ENCODE results near the gene RPA3.
"Not testable (repeated sequence)": the region's sequence is repeated elsewhere in the genome, so short reads cannot be mapped to it uniquely, and the experiment has no call there.

Gene RPA3

DNA sequence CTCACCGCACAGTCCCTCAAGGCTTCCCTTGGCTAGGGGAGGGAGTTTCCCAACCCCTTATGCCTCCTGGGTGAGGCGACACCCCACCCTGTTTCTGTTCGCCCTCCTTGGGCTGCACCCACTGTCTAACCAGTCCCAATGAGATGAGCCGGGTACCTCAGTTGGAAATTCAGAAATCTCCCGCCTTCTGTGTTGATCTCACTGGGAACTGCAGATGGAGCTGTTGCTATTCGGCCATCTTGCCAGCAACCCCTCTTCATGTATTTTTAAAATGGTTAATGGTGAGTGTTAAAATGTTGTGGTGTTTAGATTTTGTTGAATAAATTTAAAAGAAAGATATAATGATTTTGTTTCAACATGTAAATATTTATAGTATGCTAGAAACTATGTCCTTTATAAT lies 55.9 kb downstream of the RPA3 start:
- Histone ChIP-seq H3K4me3 (no peak overlapping the region), H3K4me2 (no peak overlapping the region), H3K9me3 (replicated peaks in 1 of 11) (peaks cover 19 to 36% (median 26%) of the 10 kb centered on the region in 11 experiments; a peak in 21 of 22 replicates)

DNA sequence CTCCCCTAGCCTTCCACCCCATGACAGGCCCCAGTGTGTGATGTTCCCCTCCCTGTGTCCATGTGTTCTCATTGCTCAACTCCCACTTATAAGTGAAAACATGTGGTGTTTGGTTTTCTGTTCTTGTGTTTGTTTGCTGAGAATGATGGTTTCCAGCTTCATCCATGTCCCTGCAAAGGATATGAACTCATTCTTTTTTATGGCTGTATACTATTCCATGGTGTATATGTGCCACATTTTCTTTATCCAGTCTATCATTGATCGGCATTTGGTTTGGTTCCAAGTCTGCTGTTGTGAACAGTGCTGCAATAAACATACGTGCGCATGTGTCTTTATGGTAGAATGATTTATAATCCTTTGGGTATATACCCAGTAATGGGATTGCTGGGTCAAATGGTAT lies 61.9 kb downstream of the RPA3 start:
- H3K4me1 ChIP-seq, H3K9ac ChIP-seq, H3K27me3 ChIP-seq, H3K27ac ChIP-seq, H3K4me3 ChIP-seq, H3K4me2 ChIP-seq, H4K20me1 ChIP-seq, H3K36me3 ChIP-seq: not testable (repeated sequence)
- peaks cover 25 to 51% (median 39%) of the 10 kb centered on the region in 11 experiments; a peak in 21 of 22 replicates for H3K9me3 ChIP-seq (replicated peaks in 1 of 11)

More for the DNA sequence above, 55.9 kb downstream of the RPA3 start:
- TF ChIP-seq Cebpa-rat (IDR thresholded peaks at IDR 0.05): no peak
- H3K36me3 ChIP-seq: no peaks in the 10 kb centered on the region
- no peak overlapping the region for H3K9ac ChIP-seq
- H4K20me1 ChIP-seq: no peaks in the 10 kb centered on the region
- no peak overlapping the region for H3K27ac ChIP-seq
- H3K4me1 ChIP-seq: no peaks in the 10 kb centered on the region
- H3K27me3 ChIP-seq: no peaks in the 10 kb centered on the region

DNA sequence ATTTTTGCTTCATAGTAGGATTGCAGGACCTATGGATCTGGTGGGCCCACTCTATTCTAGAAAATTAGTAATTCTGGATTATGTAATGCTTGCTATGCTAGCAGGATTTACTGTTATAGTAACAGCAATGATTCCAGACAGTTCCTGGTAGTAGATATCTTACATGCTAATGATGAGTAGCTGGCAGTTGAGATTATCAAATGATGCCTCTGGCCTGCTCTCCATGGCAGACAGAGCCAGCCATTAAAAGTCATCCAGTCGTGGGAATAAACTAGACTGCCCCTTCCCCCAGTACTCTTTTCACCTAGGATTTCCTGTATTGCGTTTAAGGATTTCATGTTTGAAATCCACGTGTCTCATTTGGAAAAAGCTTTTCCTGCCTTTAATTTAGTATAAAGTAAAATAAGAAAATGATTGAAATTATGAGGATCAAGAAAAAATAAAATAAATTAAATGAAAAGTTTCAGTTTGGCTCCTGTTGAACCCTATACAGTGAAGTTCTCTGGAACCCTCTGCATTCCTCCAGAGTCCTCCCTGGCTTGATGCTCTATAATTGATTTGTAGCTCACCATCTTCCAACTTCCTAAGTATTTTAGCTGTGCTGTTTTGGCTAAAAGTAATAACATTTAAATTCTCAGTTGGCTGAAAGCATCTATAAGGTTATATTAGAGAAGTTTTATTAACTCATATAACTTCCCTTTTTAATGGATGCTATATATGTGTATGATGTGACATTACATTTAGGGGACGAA lies 63.3 kb downstream of the RPA3 start:
- Histone ChIP-seq H3K4me1 (no peaks in the 10 kb centered on the region), H3K27me3 (no peaks in the 10 kb centered on the region), H3K27ac (no peak overlapping the region), H3K9ac (no peak overlapping the region), H4K20me1 (peaks cover 0 to 4% (median 0%) of the 10 kb centered on the region in 11 experiments; a peak in 1 of 22 replicates), H3K4me3 (no peak overlapping the region), H3K36me3 (no peaks in the 10 kb centered on the region; a peak in 1 of 22 replicates), H3K9me3 (replicated peaks in 1 of 11) (peaks cover 20 to 41% (median 35%) of the 10 kb centered on the region in 11 experiments; a peak in 21 of 22 replicates), H3K4me2 (no peak overlapping the region)
- no peak for TF ChIP-seq Cebpa-rat (IDR thresholded peaks at IDR 0.05)

DNA sequence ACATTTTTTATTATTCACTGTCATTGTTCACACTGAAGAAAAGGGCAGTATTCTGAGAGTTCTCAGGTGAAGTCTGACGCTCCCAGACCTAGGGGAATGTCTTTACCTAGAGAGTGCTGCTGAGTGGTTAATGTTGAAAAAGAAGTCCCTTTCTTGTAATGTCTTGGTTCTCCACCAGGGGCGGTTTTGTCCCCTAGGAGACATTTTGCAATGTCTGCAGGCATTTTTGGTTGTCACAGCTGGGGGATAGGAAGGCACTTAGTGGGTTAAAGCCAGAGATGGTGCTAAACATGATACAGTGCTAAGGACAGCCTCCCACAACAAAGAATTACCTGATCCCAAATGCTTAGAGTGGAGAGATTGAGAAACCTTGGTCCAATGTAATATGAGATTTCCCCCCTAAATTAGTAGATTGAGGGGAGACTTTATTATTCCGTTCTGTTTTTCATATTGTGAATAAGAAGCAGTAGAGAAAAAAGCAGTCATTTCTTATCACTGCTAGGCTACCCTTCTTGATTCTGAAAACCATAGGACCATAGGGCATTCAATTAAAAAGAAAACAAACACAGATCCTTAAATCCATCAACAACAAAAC lies 64.7 kb downstream of the RPA3 start:
- TF ChIP-seq Cebpa-rat (IDR thresholded peaks at IDR 0.05): no peak

DNA sequence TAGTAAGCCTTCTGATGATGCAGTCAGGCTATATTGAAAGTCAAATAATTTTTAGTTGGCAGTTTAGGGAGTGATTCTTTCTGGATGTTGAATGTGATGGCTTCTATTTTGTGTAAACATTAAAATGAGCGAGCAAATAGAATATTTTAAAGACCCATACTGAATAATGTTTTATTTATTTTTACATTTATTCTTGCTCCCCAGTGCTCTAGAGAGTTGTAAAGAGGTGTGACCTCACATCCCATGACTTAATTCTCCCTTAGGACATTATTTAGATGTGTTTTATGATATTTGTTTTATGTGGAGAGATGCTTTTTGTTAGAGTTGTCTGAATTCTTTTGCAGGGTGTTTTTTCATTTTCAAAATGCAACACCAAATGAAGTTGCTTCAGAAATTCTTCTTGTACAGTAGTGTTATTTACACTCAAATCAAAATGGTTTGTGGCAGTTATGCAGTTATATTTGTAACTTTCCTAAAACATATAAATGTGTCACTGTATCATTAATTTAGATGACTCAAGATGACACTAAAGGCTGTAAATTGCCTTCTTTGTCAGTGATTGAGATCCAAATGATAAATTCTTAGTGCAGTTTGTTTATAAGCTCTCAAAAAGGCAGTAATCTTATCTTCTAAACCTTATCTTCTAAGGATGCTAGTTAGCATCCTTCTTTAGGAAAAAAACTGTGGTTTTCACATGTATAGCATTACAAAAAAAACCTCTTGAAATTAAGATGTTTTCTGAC lies 65.4 kb downstream of the RPA3 start:
- no peaks in the 10 kb centered on the region for H3K27me3 ChIP-seq
- no peak overlapping the region for H3K4me2 ChIP-seq
- H3K27ac ChIP-seq: no peak overlapping the region
- no peak for TF ChIP-seq Cebpa-rat (IDR thresholded peaks at IDR 0.05)
- no peak overlapping the region for H3K9ac ChIP-seq
- H3K9me3 ChIP-seq (replicated peaks in 1 of 11): peaks cover 7 to 21% (median 18%) of the 10 kb centered on the region in 11 experiments; a peak in 18 of 22 replicates
- H3K4me1 ChIP-seq: no peaks in the 10 kb centered on the region
- no peak overlapping the region for H3K4me3 ChIP-seq
- H4K20me1 ChIP-seq: peaks cover 0 to 4% (median 0%) of the 10 kb centered on the region in 11 experiments; a peak in 1 of 22 replicates
- H3K36me3 ChIP-seq: no peaks in the 10 kb centered on the region; a peak in 1 of 22 replicates

More for the DNA sequence above, 64.7 kb downstream of the RPA3 start:
- Histone ChIP-seq H3K36me3 (no peaks in the 10 kb centered on the region; a peak in 1 of 22 replicates), H3K4me3 (no peak overlapping the region), H3K9ac (no peak overlapping the region), H4K20me1 (peaks cover 0 to 4% (median 0%) of the 10 kb centered on the region in 11 experiments; a peak in 1 of 22 replicates), H3K27ac (no peak overlapping the region), H3K27me3 (no peaks in the 10 kb centered on the region), H3K4me1 (no peaks in the 10 kb centered on the region), H3K4me2 (no peak overlapping the region), H3K9me3 (replicated peaks in 1 of 11) (peaks cover 7 to 27% (median 22%) of the 10 kb centered on the region in 11 experiments; a peak in 19 of 22 replicates)

DNA sequence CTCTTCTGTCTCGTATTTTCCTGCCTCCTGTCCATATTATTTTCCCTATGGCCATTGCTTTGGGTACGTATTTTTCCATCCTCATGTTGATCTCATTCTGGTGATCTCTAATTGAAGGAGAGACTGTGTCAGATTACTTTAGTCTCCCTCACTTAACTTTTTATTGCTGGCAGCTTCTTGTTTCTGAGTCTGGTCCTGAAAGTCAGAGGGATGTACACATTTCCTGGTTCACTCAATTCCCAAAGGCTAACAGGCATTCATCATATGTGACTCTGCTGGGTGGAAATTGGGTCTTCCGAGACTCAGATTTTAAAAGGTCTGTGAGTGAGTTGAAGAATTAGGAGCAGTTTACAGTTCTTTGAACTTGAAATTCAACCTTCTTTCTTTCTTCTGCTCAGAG lies 66.9 kb downstream of the RPA3 start:
- Histone ChIP-seq H3K9ac (no peak overlapping the region), H3K36me3 (peaks cover 0 to 4% (median 0%) of the 10 kb centered on the region in 11 experiments; a peak in 1 of 22 replicates), H3K27me3 (no peaks in the 10 kb centered on the region), H3K27ac (no peak overlapping the region), H3K4me2 (no peak overlapping the region), H3K4me1 (no peaks in the 10 kb centered on the region), H3K9me3 (replicated peaks in 1 of 11) (peaks cover 3 to 12% (median 8%) of the 10 kb centered on the region in 11 experiments; a peak in 15 of 22 replicates), H3K4me3 (no peak overlapping the region), H4K20me1 (peaks cover 0 to 4% (median 0%) of the 10 kb centered on the region in 11 experiments; a peak in 1 of 22 replicates)
- TF ChIP-seq Cebpa-rat (IDR thresholded peaks at IDR 0.05): no peak

DNA sequence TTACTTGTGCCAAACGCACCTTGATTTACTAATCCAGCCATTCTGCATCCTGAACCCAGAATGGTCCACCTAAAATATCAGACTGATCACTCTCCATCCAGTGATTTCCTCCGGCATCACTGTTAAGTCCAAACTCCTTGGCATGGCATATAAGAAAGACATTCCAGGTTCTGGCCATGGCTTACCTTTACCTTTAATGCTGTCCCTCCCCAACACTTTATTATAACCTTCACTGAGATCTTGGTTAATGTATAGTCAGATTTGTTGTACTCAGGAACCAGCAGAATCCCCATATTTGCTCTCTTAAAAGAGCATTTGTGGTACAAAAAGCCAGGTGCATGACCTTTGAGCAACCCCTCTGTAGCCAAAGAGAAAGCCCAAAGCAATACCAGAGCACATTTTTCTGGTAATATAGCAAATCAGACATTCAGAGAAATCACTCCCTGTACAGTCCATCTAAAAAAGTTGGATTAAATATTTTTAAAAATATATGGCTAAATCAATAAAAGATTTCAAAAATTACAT lies 67.7 kb downstream of the RPA3 start:
- Histone ChIP-seq H4K20me1 (peaks cover 0 to 4% (median 0%) of the 10 kb centered on the region in 11 experiments; a peak in 1 of 22 replicates), H3K9me3 (replicated peaks in 1 of 11) (peaks cover 0 to 12% (median 10%) of the 10 kb centered on the region in 11 experiments; a peak in 13 of 22 replicates), H3K27ac (no peak overlapping the region), H3K27me3 (no peaks in the 10 kb centered on the region), H3K4me3 (no peak overlapping the region), H3K4me1 (no peaks in the 10 kb centered on the region), H3K9ac (no peak overlapping the region), H3K36me3 (peaks cover 0 to 8% (median 4%) of the 10 kb centered on the region in 11 experiments; a peak in 4 of 22 replicates), H3K4me2 (no peak overlapping the region)
- TF ChIP-seq Cebpa-rat (IDR thresholded peaks at IDR 0.05): no peak

DNA sequence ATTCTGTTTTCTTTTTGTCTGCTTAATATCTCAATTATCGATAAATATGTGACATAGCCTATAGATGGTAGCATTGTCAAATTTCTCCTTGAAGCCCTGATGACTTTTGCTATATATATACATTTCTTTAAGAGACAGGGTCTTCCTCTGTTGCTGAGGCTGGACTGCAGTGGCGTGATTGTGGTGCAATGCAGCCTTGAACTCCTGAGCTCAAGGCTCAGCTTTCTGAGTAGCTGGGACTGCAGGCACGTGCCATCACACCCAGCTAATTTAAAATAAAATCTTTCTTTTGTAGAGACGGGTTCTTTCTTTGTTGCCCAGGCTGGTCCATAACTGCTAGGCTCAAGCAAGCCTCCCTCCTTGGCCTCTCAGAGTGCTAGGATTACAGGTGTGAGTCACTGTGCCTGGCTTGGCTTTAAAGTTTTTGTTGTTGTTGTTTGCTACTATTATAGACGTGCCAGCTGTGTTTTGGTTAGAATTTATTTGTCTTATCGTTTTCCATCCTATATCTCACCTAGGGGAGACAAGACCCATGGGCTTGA lies 70.8 kb downstream of the RPA3 start:
- peaks cover 0 to 14% (median 5%) of the 10 kb centered on the region in 11 experiments; a peak in 5 of 22 replicates for H3K36me3 ChIP-seq
- no peak for TF ChIP-seq Cebpa-rat (IDR thresholded peaks at IDR 0.05)
- no peaks in the 10 kb centered on the region for H3K27me3 ChIP-seq
- no peak overlapping the region for H3K4me2 ChIP-seq
- no peak overlapping the region for H3K4me3 ChIP-seq
- H3K9ac ChIP-seq: no peak overlapping the region
- H3K27ac ChIP-seq: no peak overlapping the region
- peaks cover 0 to 4% (median 0%) of the 10 kb centered on the region in 11 experiments; a peak in 1 of 22 replicates for H4K20me1 ChIP-seq
- peaks cover 0 to 12% (median 10%) of the 10 kb centered on the region in 11 experiments; a peak in 13 of 22 replicates for H3K9me3 ChIP-seq (replicated peaks in 1 of 11)
- peaks cover 0 to 6% (median 0%) of the 10 kb centered on the region in 10 experiments; a peak in 1 of 20 replicates for H3K4me1 ChIP-seq
